HG03354 (cell line): ENCODE measurements around the gene OR6B1.
"Not testable (repeated sequence)": the region's sequence is repeated elsewhere in the genome, so short reads cannot be mapped to it uniquely, and the experiment has no call there.

Experiments
- ATAC-seq: cut with Tn5 transposase; IDR thresholded peaks from one replicate; pipeline ENCODE4 v1.9.1; 2021; ENCODE audit warnings: mild to moderate bottlenecking; ENCODE audit not compliant: unreplicated experiment, poor library complexity, severe bottlenecking

The OR6B1 gene

GRCh38 chr7:144035385-144035784, 35.3 kb downstream of the OR6B1 start:
- no peak for ATAC-seq

- no peak for ATAC-seq
Measured at GRCh38 chr7:144036302-144036885, 36.3 kb downstream of the OR6B1 start.

- no peak for ATAC-seq
Measured at GRCh38 chr7:144037414-144038035, 37.4 kb downstream of the OR6B1 start.

GRCh38 chr7:144038887-144039286, 38.8 kb downstream of the OR6B1 start:
- no peak for ATAC-seq

GRCh38 chr7:144048648-144049047, 48.5 kb downstream of the OR6B1 start, which contains the start of gene OR2A5:
OR2A5 (plus strand) TSS chr7:144048948; CDS start chr7:144050402, 1,454 bp downstream.
- ATAC-seq: no peak

- ATAC-seq: no peak
Measured at GRCh38 chr7:144049491-144049890, 49.4 kb downstream of the OR6B1 start.

- no peak for ATAC-seq
Measured at GRCh38 chr7:144050093-144050492, 50.0 kb downstream of the OR6B1 start.

- not testable (repeated sequence) for ATAC-seq
Measured at GRCh38 chr7:144050884-144051283, 50.8 kb downstream of the OR6B1 start.

- no peak for ATAC-seq
Measured at GRCh38 chr7:144057954-144058353, 57.8 kb downstream of the OR6B1 start.
